Stomach (tissue), 9 donors: Measurements from ENCODE around the gene LFNG. TPM values are rescaled to one million over a fixed set of nuclear protein-coding genes. Genes with fewer than 3 reads are reported as not detected.

Experiments used
- DNase-seq, 2 donors: peaks; one replicate each; pipeline versions ENCODE4 v3.0.0 to v3.0.0-alpha.2; 2013 to 2019
- H3K27ac ChIP-seq, 5 donors: fragments of 200-600 bp in 4 of 5; sonication (generic) in 4 of 5; one replicate each; pipeline ENCODE4 v1.5.1; 2013 to 2019; ENCODE audit warnings: mild to moderate bottlenecking in 1 of 5, moderate library complexity in 1 of 5
- H3K27me3 ChIP-seq, 3 donors: fragments of 200-600 bp; sonication (generic); one replicate each; pipeline ENCODE4 v1.5.1; 2017 to 2019; ENCODE audit warnings: mixed run types in 1 of 3
- H3K36me3 ChIP-seq, 4 donors: fragments of 200-600 bp; sonication (generic); 1 replicate in 3 of 4; 2 replicates in 1 of 4; pipeline ENCODE4 v1.5.1; 2016 to 2019
- H3K4me1 ChIP-seq, 4 donors: fragments of 200-600 bp; sonication (generic); one replicate each; pipeline ENCODE4 v1.5.1; 2016 to 2019
- H3K4me3 ChIP-seq, 4 donors: fragments of 200-600 bp; sonication (generic) in 3 of 4; one replicate each; pipeline ENCODE4 v1.5.1; 2016 to 2019; ENCODE audit warnings: mild to moderate bottlenecking in 1 of 4
- H3K9me3 ChIP-seq, 4 donors: fragments of 200-600 bp; sonication (generic); one replicate each; pipeline ENCODE4 v1.5.1; 2016 to 2019
- EP300 ChIP-seq: sonication (generic); formaldehyde crosslinking; IDR thresholded peaks from one replicate; pipeline ENCODE4 v1.6.1; 2017; ENCODE audit warnings: antibody characterized with exemption
- POLR2A ChIP-seq, 4 donors: fragments of 450-650 bp; IDR thresholded peaks; one replicate each; pipeline ENCODE4 v1.6.1; 2016; ENCODE audit warnings: antibody characterized with exemption in 4 of 4, control low read depth in 2 of 4, mild to moderate bottlenecking in 1 of 4, moderate library complexity in 1 of 4
- POLR2AphosphoS5 ChIP-seq, 3 donors: sonication (generic); formaldehyde crosslinking; IDR thresholded peaks; one replicate each; pipeline ENCODE4 v1.6.1; 2016; ENCODE audit warnings: antibody characterized with exemption in 3 of 3
- WGBS, 5 donors: extraction: QIAGEN DNeasy Blood & Tissue Kit in 3 of 5; methylation state at CpG; one replicate each; pipeline versions ENCODE4 v1.1.5 to v1.1.7; 2013 to 2018; 5-methylcytosine and 5-hydroxymethylcytosine counted together
- intact Hi-C: fragments of 100-400 bp; cut with DNase I; formaldehyde crosslinking; loops from one replicate; pipeline ENCODE4 v1.15.1; 2023; ENCODE audit warnings: low total_unique reads
- polyA plus RNA-seq, 3 donors: library from polyadenylated mRNA; stranded (reverse); fragments of 200-250 nt; gene quantifications; one replicate each; pipeline ENCODE4 v1.2.3, GENCODE V29; 2013
- total RNA-seq, 5 donors: library from RNA; depleted of rRNA; stranded (reverse); fragments of >200 nt; gene quantifications; one replicate each; pipeline versions ENCODE4 v1.1.0 to v1.2.3, GENCODE V29; 2014 to 2016
- TF ChIP-seq, protein P1 (sequence below), 7 experiments: fragments of 450-650 bp in 4 of 7; fragments of 200-600 bp in 3 of 7; sonication (generic) in 3 of 7; IDR thresholded peaks; one replicate each; pipeline ENCODE4 v1.5.1; 2016 to 2019; ENCODE audit warnings: antibody characterized with exemption in 7 of 7, control low read depth in 2 of 7, mild to moderate bottlenecking in 1 of 7
- donor health status: healthy with polysubstance abuse.
- donor health status: Bipolar disorder and iron deficiency.
- donor health status: healthy.

LFNG gene
- total and polyA plus RNA-seq, 8 donors: 8.0 to 103 (median 17.4) TPM

GRCh38 chr7:2572101-2572842 lies 52.7 kb downstream of the LFNG start:
- H3K36me3 ChIP-seq: peaks cover 11 to 57% (median 41%) of the 10 kb centered on the region in 4 donors

GRCh38 chr7:2573761-2574160 lies 54.2 kb downstream of the LFNG start:
- Histone ChIP-seq H3K27me3 (no peaks in the 10 kb centered on the region), H3K9me3 (no peaks in the 10 kb centered on the region), H3K4me3 (no peak overlapping the region), H3K4me1 (peaks cover 0 to 10% (median 5%) of the 10 kb centered on the region in 4 donors), H3K36me3 (peaks cover 11 to 65% (median 46%) of the 10 kb centered on the region in 4 donors), H3K27ac (no peak overlapping the region)
- no peak for DNase-seq
- no peak for TF ChIP-seq EP300
- no peak for TF ChIP-seq POLR2A (IDR thresholded peaks at IDR 0.05)
- TF ChIP-seq POLR2AphosphoS5 (IDR thresholded peaks at IDR 0.05): no peak
- TF ChIP-seq, protein P1, sequence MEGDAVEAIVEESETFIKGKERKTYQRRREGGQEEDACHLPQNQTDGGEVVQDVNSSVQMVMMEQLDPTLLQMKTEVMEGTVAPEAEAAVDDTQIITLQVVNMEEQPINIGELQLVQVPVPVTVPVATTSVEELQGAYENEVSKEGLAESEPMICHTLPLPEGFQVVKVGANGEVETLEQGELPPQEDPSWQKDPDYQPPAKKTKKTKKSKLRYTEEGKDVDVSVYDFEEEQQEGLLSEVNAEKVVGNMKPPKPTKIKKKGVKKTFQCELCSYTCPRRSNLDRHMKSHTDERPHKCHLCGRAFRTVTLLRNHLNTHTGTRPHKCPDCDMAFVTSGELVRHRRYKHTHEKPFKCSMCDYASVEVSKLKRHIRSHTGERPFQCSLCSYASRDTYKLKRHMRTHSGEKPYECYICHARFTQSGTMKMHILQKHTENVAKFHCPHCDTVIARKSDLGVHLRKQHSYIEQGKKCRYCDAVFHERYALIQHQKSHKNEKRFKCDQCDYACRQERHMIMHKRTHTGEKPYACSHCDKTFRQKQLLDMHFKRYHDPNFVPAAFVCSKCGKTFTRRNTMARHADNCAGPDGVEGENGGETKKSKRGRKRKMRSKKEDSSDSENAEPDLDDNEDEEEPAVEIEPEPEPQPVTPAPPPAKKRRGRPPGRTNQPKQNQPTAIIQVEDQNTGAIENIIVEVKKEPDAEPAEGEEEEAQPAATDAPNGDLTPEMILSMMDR (IDR thresholded peaks at IDR 0.05): no peak
- intact Hi-C loops: no loop called here
- 86 to 95% (median 92%) methylated on average over 9 of the region's 9 CpGs for WGBS, 5 donors

More at GRCh38 chr7:2572101-2572842, 52.7 kb downstream of the LFNG start:
- peaks cover 0 to 20% (median 6%) of the 10 kb centered on the region in 4 donors for H3K4me1 ChIP-seq
- no peak overlapping the region for H3K4me3 ChIP-seq
- intact Hi-C loops: no loop called here
- H3K27ac ChIP-seq: peak overlapping the region in 4 of 5 donors; percentile 21 to 68 (median 42)
- no peaks in the 10 kb centered on the region for H3K27me3 ChIP-seq
- no peak for TF ChIP-seq EP300
- TF ChIP-seq POLR2AphosphoS5 (IDR thresholded peaks at IDR 0.05): peak in 1 of 3 donors; percentile 41
- peak; percentile 51 to 52 for DNase-seq
- 38 to 56% (median 52%) methylated on average over 22 of the region's 22 CpGs for WGBS, 5 donors
- no peaks in the 10 kb centered on the region for H3K9me3 ChIP-seq

DNA sequence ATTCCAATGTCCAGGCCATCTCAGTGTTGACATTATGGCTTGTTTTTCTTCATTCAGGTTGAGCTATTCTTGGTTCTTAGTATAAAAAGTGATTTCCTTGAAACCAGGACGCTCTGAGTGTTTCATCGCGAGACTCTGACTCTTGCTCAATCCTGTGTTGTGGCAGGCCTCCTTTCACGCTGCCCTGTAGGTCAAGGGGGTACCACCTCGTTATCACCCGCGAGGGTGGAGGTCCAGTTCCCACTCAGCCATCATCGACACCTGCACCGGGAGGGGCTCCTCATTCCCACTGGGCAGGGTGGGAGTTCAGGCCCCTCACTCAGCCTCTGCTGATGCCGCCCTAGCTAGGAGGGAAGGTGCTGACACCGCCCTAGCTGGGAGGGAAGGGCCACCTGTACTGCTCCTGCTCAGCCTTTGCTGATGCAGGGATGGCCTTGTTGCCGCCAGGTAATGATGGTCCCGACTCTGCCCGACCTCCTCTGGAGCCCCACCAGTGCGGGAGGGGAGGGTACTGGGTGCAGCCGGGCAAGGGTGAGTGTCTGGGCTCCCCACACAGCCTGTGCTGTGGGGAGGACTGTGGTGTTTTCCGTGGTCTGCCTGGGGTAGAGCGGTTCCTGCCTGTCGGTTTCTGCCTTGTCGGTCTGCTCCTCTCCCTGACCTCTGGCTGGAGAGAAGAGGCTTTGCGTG lies 55.6 kb downstream of the LFNG start:
- H3K27ac ChIP-seq: no peak overlapping the region
- H3K4me3 ChIP-seq: no peak overlapping the region
- 86 to 88% (median 87%) methylated on average over 16 to 21 of the region's 21 CpGs for WGBS, 5 donors
- TF ChIP-seq POLR2AphosphoS5 (IDR thresholded peaks at IDR 0.05) (no peak), POLR2A (IDR thresholded peaks at IDR 0.05) (no peak), EP300 (no peak)
- TF ChIP-seq, protein P1 (IDR thresholded peaks at IDR 0.05): no peak
- H3K27me3 ChIP-seq: no peaks in the 10 kb centered on the region
- H3K36me3 ChIP-seq: peaks cover 15 to 72% (median 56%) of the 10 kb centered on the region in 4 donors
- intact Hi-C loops: no loop called here
- no peaks in the 10 kb centered on the region for H3K9me3 ChIP-seq
- no peak for DNase-seq
- H3K4me1 ChIP-seq: peaks cover 0 to 10% (median 5%) of the 10 kb centered on the region in 4 donors

- TF ChIP-seq POLR2A (IDR thresholded peaks at IDR 0.05) (no peak), POLR2AphosphoS5 (IDR thresholded peaks at IDR 0.05) (no peak), EP300 (no peak)
- TF ChIP-seq, protein P1 (IDR thresholded peaks at IDR 0.05): no peak
- H3K4me3 ChIP-seq: no peak overlapping the region
- WGBS, 5 donors: 93 to 95% (median 94%) methylated on average over 20 to 21 of the region's 21 CpGs
- peaks cover 0 to 10% (median 5%) of the 10 kb centered on the region in 4 donors for H3K4me1 ChIP-seq
- no peak overlapping the region for H3K27ac ChIP-seq
- no peak for DNase-seq
- no peaks in the 10 kb centered on the region for H3K9me3 ChIP-seq
- H3K36me3 ChIP-seq: peaks cover 17 to 78% (median 61%) of the 10 kb centered on the region in 4 donors
- intact Hi-C loops: no loop called here
- no peaks in the 10 kb centered on the region for H3K27me3 ChIP-seq
Measured at GRCh38 chr7:2575733-2576340, 56.3 kb downstream of the LFNG start.
